HAP-1 (cell line): ENCODE measurements around the gene AP2A2.

Source experiments
- DNase-seq, 2 experiments: peaks; one replicate each; pipeline ENCODE4 v3.0.0-alpha.2; 2016 to 2020; ENCODE audit warnings: low spot score in 2 of 2
- H3K27me3 ChIP-seq: fragments of 250-450 bp; sonication (Bioruptor Pico); 2 replicates; pipeline ENCODE4 v1.5.1; 2020; ENCODE audit warnings: low read depth, mild to moderate bottlenecking, moderate library complexity
- H3K36me3 ChIP-seq: fragments of 250-450 bp; sonication (Bioruptor Pico); replicated peaks from 2 replicates; pipeline ENCODE4 v1.5.1; 2020; ENCODE audit warnings: mild to moderate bottlenecking
- H3K4me1 ChIP-seq: fragments of 250-450 bp; sonication (Bioruptor Pico); 2 replicates; pipeline ENCODE4 v1.5.1; 2020; ENCODE audit warnings: mild to moderate bottlenecking
- H3K4me3 ChIP-seq: fragments of 250-450 bp; sonication (Bioruptor Pico); 2 replicates; pipeline ENCODE4 v1.5.1; 2020; ENCODE audit warnings: mild to moderate bottlenecking, moderate library complexity
- H3K9me3 ChIP-seq: fragments of 250-450 bp; sonication (Bioruptor Pico); 2 replicates; pipeline ENCODE4 v1.5.1; 2020; ENCODE audit warnings: mild to moderate bottlenecking, moderate library complexity
- in situ Hi-C: fragments of 300-500 bp; cut with MboI; formaldehyde crosslinking; loops from 3 replicates; pipeline ENCODE4 v1.14.3; 2020; ENCODE audit warnings: low sequenced_read_pairs, inconsistent platforms, mixed read lengths

The AP2A2 gene

DNA sequence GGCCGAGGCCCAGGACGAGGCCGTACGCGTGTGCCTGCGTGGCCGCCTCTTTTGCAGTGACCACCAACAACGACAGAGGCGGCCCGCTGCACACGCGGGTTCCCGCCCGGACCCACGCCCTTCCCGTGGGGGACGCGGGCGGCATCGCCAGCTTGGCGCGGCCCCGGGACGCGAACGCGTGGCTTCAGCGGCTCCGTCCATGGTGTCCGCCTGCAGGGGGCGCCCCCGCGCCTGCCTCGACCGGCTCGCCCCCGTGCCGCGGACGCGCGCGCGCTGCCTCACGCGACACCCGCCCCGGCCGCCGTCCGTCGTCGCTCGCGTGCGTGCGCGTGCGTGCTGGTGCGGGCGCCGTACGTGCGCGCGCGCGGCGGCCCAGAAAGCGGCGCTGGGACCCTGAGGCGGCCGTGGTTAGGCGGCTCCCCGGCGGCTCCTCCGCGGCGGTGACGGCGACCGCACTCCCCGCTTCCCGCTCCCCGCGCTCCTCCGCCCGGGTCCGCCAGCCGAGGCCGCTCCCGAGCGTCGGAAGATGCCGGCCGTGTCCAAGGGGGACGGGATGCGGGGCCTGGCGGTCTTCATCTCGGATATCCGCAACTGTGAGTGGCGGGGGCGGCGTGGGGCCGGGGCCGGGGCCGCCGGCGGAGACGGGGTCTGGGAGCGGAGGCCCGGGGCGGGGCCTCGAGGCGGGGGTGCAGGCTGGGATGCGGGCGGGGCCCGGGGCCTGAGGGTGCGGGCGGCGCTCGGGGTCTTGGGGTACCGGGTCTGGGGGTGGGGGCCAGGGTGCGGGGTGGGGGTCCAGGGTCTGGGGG is at the start of gene AP2A2:
TSS of gene AP2A2 (plus strand) at position 375 of the 806 bp plus-strand sequence. CDS start at position 527, 152 bp downstream.
- DNase-seq = peak; percentile 80 to 91
- in situ Hi-C loops = no loop called here
- Histone ChIP-seq H3K4me1 (peaks cover 22% of the 10 kb centered on the region), H3K36me3 (peaks cover 16% of the 10 kb centered on the region), H3K4me3 (peak within 1 kb of the TSS; percentile 57), H3K27me3 (no peaks in the 10 kb centered on the region), H3K9me3 (no peaks in the 10 kb centered on the region)

DNA sequence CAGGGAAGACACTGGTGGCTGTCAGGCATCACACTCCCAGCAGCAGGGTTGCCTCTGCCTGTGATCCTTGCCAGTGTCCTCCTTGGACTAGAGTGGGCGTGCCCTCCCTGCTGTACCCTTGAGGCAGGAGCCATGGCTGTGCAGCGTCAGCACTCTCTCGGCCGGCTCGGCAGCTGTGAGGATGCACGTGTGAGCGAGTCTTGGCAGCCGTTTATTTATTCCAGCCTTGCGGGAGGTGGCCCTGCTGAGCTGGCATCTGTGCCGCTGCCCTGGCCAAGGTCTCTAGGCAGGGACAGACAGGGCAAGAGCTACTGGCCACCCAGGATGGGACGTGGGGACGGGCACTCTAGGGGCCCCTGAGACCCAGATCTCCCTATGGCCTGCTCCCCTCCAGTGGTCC is 49.1 kb upstream of the AP2A2 start:
- in situ Hi-C loops = no loop called here
- no peak overlapping the region for H3K4me3 ChIP-seq
- H3K36me3 ChIP-seq = peaks cover 26% of the 10 kb centered on the region
- H3K27me3 ChIP-seq = no peaks in the 10 kb centered on the region
- H3K9me3 ChIP-seq = no peaks in the 10 kb centered on the region
- no peak for DNase-seq
- H3K4me1 ChIP-seq = no peaks in the 10 kb centered on the region

DNA sequence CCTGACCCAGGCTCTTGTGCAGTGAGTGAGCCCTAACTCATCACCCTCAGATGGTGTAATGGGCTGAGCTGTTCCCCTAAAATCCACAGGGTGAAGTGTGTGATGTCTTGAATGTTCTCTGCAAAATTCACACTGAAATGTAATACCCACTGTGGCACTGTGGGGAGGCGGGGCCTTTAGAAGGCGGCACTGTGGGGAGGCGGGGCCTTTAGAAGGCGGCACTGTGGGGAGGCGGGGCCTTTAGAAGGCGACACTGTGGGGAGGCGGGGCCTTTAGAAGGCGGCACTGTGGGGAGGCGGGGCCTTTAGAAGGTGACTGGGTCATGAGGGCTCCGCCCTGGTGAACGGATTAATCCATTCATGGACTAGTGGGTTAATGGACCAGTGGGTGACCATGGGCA is 48.1 kb upstream of the AP2A2 start:
- H3K27me3 ChIP-seq = no peaks in the 10 kb centered on the region
- peaks cover 26% of the 10 kb centered on the region for H3K36me3 ChIP-seq
- in situ Hi-C loops = no loop called here
- no peaks in the 10 kb centered on the region for H3K4me1 ChIP-seq
- peak in 1 of 2 experiments; percentile 76 for DNase-seq
- no peaks in the 10 kb centered on the region for H3K9me3 ChIP-seq
- no peak overlapping the region for H3K4me3 ChIP-seq

DNA sequence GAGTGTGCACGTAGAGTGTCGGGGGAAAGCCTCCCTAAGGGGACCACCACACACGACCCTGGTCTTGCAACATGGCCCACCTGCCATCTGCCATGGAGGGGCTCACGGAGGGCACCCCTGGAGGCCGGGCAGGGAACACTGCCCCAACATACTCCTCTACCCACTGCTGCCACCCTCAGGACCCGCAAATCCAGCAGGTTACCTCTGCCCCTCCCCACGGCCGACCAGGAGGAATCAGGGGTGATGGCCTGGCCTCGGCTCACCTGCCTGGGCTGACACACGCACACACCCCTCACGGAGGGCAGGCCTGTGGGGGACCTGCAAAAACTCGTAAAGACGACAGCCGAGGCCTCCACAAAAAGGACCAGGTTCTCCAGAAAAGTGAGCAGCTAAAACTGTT is 45.2 kb upstream of the AP2A2 start:
- Histone ChIP-seq H3K27me3 (no peaks in the 10 kb centered on the region), H3K4me1 (no peaks in the 10 kb centered on the region), H3K4me3 (no peak overlapping the region), H3K9me3 (no peaks in the 10 kb centered on the region), H3K36me3 (peaks cover 35% of the 10 kb centered on the region)
- in situ Hi-C loops = no loop called here
- no peak for DNase-seq

DNA sequence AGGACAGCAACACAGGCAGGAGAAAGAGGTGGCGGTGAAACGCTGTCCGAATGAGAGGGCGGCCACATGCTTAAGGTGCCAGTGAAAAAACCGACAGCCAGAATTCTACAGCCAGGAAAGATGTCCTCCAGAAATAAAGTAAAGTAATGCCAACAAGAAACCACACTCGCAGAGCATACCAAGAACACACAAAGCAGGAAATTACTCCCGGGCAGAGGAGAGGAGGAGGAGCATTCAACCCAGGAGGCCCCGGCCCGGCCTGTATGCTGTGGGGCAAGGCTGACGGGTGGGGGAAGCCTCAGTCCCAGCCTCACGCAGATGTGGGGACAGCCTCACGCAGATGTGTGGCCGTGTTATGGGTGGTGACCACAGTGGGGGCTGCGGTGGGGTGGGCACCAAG is 43.1 kb upstream of the AP2A2 start:
- Histone ChIP-seq H3K4me3 (no peak overlapping the region), H3K27me3 (no peaks in the 10 kb centered on the region)
- in situ Hi-C loops = no loop called here

DNA sequence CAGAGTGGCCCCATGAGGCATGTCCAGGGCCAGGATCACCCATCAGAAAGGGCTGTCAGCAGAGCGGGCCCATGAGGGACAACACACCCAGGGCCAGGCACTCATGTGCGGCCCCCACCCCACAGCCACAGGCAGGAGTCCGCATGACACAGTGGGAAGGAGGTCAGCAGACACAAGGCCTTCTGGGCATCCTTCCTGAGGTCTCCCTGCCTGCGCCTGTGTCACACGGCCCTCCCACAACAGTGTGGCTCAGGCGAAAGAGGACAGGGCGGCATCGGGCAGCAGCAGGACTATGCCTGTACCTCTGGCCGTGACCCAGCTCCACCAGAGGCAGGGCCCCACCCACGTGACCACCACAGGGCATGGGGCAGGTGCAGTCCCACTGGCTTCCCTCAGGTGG is 42.1 kb upstream of the AP2A2 start:
- in situ Hi-C loops = no loop called here
- no peaks in the 10 kb centered on the region for H3K4me1 ChIP-seq
- no peaks in the 10 kb centered on the region for H3K27me3 ChIP-seq
- no peak overlapping the region for H3K4me3 ChIP-seq
- H3K9me3 ChIP-seq = no peaks in the 10 kb centered on the region
- no peak for DNase-seq
- H3K36me3 ChIP-seq = peaks cover 26% of the 10 kb centered on the region

More for the DNA sequence above, 43.1 kb upstream of the AP2A2 start:
- DNase-seq = no peak
- no peaks in the 10 kb centered on the region for H3K9me3 ChIP-seq
- no peaks in the 10 kb centered on the region for H3K4me1 ChIP-seq
- H3K36me3 ChIP-seq = peaks cover 26% of the 10 kb centered on the region

DNA sequence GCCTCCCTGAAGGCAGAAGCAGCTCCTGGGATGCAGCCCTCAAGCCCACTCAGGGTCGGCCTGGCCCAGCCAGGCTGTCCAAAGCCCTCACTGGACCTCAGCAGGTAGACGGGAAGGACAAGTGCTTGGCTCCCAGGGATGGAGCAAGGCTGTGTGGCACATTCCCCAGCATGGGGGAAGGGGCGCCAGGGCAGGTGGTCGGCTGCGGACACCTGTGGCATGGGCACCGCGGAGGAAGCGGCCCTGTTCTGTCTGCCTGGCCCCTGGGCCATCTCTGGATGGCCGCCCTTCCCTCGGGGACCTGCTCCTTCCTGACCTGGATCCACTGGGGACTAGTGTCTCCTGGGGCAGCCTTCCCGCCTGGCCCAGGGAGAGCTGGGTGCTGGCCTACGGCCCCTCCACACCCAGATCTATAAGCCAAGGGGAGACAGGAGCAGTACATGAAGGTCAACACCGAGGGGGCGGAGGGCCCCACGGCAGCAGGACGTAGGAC is 41.0 kb upstream of the AP2A2 start:
- no peak for DNase-seq

DNA sequence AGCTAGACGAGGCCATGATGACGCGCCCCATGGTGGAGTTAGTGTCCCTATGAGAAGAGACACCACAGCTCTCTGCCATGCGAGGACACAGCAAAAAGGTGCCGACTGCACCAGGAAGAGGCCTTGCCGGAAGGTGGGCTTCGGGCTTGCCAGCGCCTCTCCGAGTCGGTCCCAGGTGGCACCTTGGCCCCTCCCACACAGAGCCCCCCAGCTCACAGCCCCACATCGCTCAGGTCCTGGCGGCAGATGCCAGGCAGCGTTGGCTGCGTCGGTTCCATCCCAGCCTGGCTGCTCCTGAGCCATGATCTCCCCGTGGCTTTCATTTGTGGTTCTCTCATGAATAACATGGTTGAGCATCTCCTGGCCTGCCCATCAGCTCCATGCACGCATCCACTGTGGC is 39.1 kb upstream of the AP2A2 start:
- peaks cover 11% of the 10 kb centered on the region for H3K36me3 ChIP-seq
- no peaks in the 10 kb centered on the region for H3K4me1 ChIP-seq
- no peaks in the 10 kb centered on the region for H3K9me3 ChIP-seq
- no peak overlapping the region for H3K4me3 ChIP-seq
- no peak for DNase-seq
- in situ Hi-C loops = no loop called here
- H3K27me3 ChIP-seq = no peaks in the 10 kb centered on the region

More for the DNA sequence above, 41.0 kb upstream of the AP2A2 start:
- Histone ChIP-seq H3K9me3 (no peaks in the 10 kb centered on the region), H3K36me3 (peaks cover 22% of the 10 kb centered on the region), H3K4me1 (no peaks in the 10 kb centered on the region), H3K4me3 (no peak overlapping the region), H3K27me3 (no peaks in the 10 kb centered on the region)
- in situ Hi-C loops = no loop called here

DNA sequence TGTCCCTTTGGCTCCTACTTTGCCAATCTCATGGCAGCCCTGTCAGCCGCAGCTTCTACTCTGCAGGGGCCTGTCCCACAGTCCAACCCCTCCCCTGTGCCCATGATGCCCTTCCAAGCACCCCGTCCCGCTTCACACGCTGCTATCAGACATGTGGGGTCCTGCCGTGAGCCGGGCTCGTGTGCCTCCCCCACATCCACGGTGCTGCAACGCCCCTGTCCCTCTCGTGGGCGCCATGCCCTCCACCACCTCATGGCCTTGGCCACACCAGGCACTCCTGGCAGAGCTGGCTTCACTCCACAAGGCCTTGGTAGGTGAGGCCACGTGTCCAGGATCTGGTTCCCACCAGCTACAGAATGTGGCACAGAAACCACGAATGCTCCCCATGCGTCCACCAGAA is 38.1 kb upstream of the AP2A2 start:
- Histone ChIP-seq H3K36me3 (peaks cover 11% of the 10 kb centered on the region), H3K4me3 (no peak overlapping the region), H3K9me3 (no peaks in the 10 kb centered on the region), H3K27me3 (no peaks in the 10 kb centered on the region), H3K4me1 (no peaks in the 10 kb centered on the region)
- in situ Hi-C loops = no loop called here
- no peak for DNase-seq

DNA sequence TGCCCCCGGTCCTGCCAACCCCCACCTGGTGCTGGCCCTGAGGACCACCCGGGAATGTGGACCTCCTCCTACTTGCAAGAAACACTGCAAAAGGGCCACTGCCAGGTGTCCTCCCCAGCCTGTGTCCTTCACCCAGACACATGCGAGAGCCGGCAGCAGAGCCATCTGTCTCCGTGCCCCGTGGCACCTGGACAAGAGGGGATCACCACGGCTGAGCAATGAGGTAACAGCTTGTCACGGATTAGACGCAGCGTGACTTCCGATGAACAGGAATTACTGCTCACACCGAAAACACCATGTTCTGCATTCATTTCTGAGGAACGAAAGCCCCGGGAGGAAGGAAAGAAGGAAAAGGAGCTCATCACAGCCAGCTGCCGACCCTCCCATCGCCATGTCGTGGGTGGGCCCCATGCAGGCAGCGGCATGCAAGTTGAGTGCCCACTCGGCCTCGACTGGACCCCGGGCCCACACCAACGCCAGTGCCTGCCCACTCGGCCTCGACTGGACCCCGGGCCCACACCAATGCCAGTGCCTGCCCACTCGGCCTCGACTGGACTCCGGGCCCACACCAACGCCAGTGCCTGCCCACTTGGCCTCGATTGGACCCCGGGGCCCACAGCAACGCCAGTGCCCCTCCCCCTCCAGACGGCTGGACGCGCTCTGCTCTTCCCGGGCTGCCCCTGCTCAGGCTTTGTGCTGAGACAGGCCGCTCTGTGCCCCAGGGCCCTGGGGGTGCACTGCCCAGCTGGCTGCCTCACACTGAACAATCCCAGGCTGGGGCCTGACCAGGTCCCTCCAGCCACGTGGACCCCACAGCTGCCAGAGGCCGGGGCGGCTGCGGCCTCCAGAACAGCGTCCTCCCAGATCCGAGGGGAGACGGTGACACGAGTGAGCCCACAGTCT is 37.1 kb upstream of the AP2A2 start:
- DNase-seq = no peak
- no peaks in the 10 kb centered on the region for H3K9me3 ChIP-seq
- H3K27me3 ChIP-seq = no peaks in the 10 kb centered on the region
- H3K4me1 ChIP-seq = no peaks in the 10 kb centered on the region
- H3K4me3 ChIP-seq = no peak overlapping the region
- in situ Hi-C loops = no loop called here
- peaks cover 5% of the 10 kb centered on the region for H3K36me3 ChIP-seq

DNA sequence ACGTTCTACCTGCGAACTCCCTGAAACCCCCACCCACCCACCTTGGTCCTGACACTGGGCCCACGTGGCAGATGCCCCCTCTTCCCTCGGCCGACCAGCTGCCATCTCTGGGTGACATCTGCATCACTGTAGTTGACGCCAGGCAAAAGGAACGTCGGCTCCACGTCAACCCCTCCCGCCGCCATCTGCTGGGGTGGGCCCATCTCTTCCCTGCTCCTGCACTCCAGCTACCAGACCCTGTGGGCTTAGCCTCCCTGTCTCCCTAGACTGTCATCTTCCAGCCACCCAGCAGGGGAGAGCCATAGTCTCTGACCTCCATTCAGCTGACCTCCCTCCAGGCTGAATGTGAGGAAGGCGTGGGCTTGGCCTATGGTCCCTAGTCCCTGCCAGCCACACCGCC is 36.4 kb upstream of the AP2A2 start:
- no peaks in the 10 kb centered on the region for H3K27me3 ChIP-seq
- no peaks in the 10 kb centered on the region for H3K4me1 ChIP-seq
- no peaks in the 10 kb centered on the region for H3K9me3 ChIP-seq
- H3K36me3 ChIP-seq = no peaks in the 10 kb centered on the region; the same call in none of the 2 replicates
- DNase-seq = no peak
- in situ Hi-C loops = no loop called here
- H3K4me3 ChIP-seq = no peak overlapping the region

DNA sequence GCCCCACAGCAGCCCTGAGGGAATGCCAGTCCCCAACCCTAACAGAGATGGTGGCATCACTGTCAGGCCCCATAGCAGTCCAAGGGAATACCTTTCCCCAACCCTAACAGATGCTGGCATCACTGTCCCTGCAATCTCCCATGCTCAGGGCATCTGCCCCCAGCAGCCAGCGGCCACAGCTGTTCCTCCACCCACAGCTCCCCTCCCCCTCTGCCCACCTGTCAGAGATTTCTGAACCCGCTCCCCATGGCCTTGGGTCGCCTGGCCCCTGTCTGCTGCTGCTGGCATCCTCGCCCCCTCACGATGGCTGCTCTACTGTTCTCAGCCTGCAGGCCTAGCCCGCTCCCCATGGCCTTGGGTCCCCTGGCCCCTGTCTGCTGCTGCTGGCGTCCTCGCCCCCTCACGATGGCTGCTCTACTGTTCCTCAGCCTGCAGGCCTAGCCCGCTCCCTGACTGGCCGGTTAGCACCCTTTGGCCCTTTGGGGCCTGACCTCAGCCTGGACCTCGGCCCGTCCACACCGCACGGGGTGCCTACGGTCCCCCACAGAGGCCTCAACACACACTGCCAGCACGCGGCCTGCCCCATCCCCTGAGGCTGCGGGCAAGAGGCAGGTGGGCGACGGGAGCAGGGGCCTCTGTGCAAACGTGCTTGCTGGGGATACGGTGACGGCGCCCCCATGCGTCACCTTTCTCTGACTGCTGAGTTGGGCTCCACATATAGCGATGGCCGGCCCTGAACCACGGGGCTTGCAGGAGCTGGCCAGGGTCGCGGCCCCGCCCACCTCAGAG is 35.8 kb upstream of the AP2A2 start:
- in situ Hi-C loops = no loop called here
- no peaks in the 10 kb centered on the region for H3K4me1 ChIP-seq
- H3K27me3 ChIP-seq = no peaks in the 10 kb centered on the region
- no peak for DNase-seq
- H3K9me3 ChIP-seq = no peaks in the 10 kb centered on the region
- no peaks in the 10 kb centered on the region; the same call in none of the 2 replicates for H3K36me3 ChIP-seq
- no peak overlapping the region for H3K4me3 ChIP-seq

DNA sequence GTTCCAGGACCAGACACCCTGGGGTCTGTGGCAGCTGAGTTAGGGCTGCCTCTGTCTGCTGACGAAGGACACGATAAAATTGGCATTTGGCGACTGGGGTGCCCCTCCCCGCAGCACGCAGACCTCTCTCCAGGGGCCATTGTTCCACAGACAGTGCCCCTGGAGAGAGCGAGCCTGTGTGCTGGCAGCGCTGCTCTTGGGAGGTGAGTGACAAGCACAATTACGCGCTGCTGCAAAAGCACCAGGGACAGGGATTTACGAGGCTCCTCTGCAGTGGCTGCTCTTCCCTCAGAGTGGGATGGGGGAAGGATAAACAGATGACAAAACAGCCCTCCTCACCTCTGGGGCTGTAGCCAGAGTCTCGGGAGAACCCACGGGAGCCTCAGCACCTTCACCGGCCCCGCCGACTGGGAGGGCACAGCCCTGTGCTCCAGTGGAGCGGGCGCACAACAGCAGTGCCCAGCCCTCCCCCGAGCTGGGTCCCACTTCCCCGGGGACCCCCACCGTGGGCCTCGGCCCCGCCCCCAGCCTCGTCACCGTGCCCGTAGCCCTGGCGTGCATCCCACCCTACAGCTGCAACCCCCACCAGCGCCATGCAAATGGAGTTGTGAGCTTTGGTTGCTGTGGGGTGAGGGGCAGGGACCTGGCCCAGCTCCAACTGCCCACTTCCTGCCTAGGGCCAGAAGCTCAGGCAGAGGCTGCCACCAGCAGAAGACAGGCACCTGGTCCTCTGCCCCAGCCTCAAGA is 34.7 kb upstream of the AP2A2 start:
- no peaks in the 10 kb centered on the region for H3K4me1 ChIP-seq
- H3K36me3 ChIP-seq = no peaks in the 10 kb centered on the region; the same call in none of the 2 replicates
- in situ Hi-C loops = no loop called here
- no peak for DNase-seq
- H3K4me3 ChIP-seq = no peak overlapping the region
- H3K9me3 ChIP-seq = no peaks in the 10 kb centered on the region
- H3K27me3 ChIP-seq = no peaks in the 10 kb centered on the region
